ENCODE data around the gene CYFIP1. TPM values are rescaled to one million over a fixed set of nuclear protein-coding genes. Genes with fewer than 3 reads are reported as not detected.

CYFIP1 gene
- total and polyA plus RNA-seq, 9 of the 15 experiments (the other 6 are each of a cell fraction or from before 2014, with no cell fraction given): 3.8 to 59.8 (median 28.3) TPM

- ChIA-PET POLR2A (no interaction called here), CTCF (ENCODE audit: low intra/inter-chr PET ratio) (no interaction called here)
- no peaks in the 10 kb centered on the region for H3K9me1 ChIP-seq (ENCODE audit: control insufficient read depth, insufficient read depth, low read length)
- H3K4me1 ChIP-seq (replicated peaks in 1 of 2; ENCODE audit: control insufficient read depth in 2 of 2, insufficient read depth in 2 of 2, low read length in 2 of 2): peaks cover 0 to 4% of the 10 kb centered on the region in 2 experiments; a peak in 1 of 5 replicates
- no peak overlapping the region for H3K4me2 ChIP-seq (ENCODE audit: insufficient read depth, low read length)
- 75% methylated on average over 3 of the region's 3 CpGs for WGBS (ENCODE audit: insufficient coverage, low coverage, missing lambda C conversion rate)
- no peak overlapping the region for H3K4me3 ChIP-seq
- intact Hi-C loops (cut with micrococcal nuclease): no loop called here
- H3K27ac ChIP-seq (ENCODE audit: extremely low read depth, low read depth, low read length): no peak overlapping the region
- no peaks in the 10 kb centered on the region for H3K9me3 ChIP-seq (replicated peaks; ENCODE audit: control insufficient read depth, insufficient read depth, low read depth, low read length)
- H3K36me3 ChIP-seq (ENCODE audit: control insufficient read depth, insufficient read depth, low read length): peaks cover 16% of the 10 kb centered on the region; the same call in 2 of the 3 replicates
- H3K79me2 ChIP-seq (ENCODE audit: control insufficient read depth, insufficient read depth, low read length): no peaks in the 10 kb centered on the region
- BruUV-seq (replicated peaks): no TSS peak
- FAIRE-seq (no peak), ATAC-seq (no peak), DNase-seq (ENCODE audit: extremely low read depth in 1 of 4, low spot score in 3 of 4) (no peak)
- H3K27me3 ChIP-seq (ENCODE audit: control insufficient read depth in 2 of 2, insufficient read depth in 2 of 2, low read length in 2 of 2): no peaks in the 10 kb centered on the region
- in situ Hi-C loops (cut with MboI): no loop called here
- H4K20me1 ChIP-seq (replicated peaks; ENCODE audit: control insufficient read depth, insufficient read depth, low read length): no peaks in the 10 kb centered on the region
- H3K9ac ChIP-seq (ENCODE audit: insufficient read depth in 1 of 2, low read depth in 2 of 2, low read length in 2 of 2): no peak overlapping the region
- H2AFZ ChIP-seq (ENCODE audit: low read depth, low read length): no peak overlapping the region
- TF ChIP-seq SRSF7 (optimal IDR thresholded peaks at IDR 0.05; ENCODE audit: low read depth, low read length) (no peak), C11orf30 (IDR thresholded peaks at IDR 0.05; ENCODE audit: low read depth) (no peak), NCOR1 (IDR thresholded peaks at IDR 0.05) (no peak), HMGXB4 (CRISPR knock-in tag; IDR thresholded peaks at IDR 0.05) (no peak), ELF2 (CRISPR knock-in tag; IDR thresholded peaks at IDR 0.05) (no peak), DIDO1 (tag; IDR thresholded peaks at IDR 0.05; ENCODE audit: low read depth) (no peak), FOXK2 (conservative IDR thresholded peaks at IDR 0.05 in 1 of 2, IDR thresholded peaks at IDR 0.05 in 1 of 2; ENCODE audit: low read depth in 2 of 2) (no peak), SMARCC2 (IDR thresholded peaks at IDR 0.05; ENCODE audit: low read depth) (no peak), PBX2 (CRISPR knock-in tag; IDR thresholded peaks at IDR 0.05; ENCODE audit: low read depth) (no peak), PBX2 (tag; conservative IDR thresholded peaks at IDR 0.05; ENCODE audit: low read depth) (no peak)
- TF ChIP-seq, protein P1, sequence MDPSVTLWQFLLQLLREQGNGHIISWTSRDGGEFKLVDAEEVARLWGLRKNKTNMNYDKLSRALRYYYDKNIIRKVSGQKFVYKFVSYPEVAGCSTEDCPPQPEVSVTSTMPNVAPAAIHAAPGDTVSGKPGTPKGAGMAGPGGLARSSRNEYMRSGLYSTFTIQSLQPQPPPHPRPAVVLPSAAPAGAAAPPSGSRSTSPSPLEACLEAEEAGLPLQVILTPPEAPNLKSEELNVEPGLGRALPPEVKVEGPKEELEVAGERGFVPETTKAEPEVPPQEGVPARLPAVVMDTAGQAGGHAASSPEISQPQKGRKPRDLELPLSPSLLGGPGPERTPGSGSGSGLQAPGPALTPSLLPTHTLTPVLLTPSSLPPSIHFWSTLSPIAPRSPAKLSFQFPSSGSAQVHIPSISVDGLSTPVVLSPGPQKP (CRISPR knock-in tag; IDR thresholded peaks at IDR 0.05): no peak
Observed at GRCh38 chr15:22919171-22919570, 61.0 kb downstream of the CYFIP1 start.

Data from K562 (cell line).